GM23338 (cell line): ENCODE measurements around the gene AGAP1.

Source experiments
- CREB1 ChIP-seq: fragments of 250-450 bp; sonication (Bioruptor Pico); IDR thresholded peaks from 2 replicates; pipeline ENCODE4 v1.5.0; 2020; ENCODE audit warnings: low read depth, mild to moderate bottlenecking, moderate library complexity
- EZH2 ChIP-seq: fragments of 200-600 bp; sonication (generic); IDR thresholded peaks from one replicate; pipeline ENCODE4 v1.8.0; 2017; ENCODE audit warnings: antibody characterized with exemption, mild to moderate bottlenecking, low read depth; ENCODE audit not compliant: unreplicated experiment
- EZH2phosphoT487 ChIP-seq: fragments of 200-600 bp; sonication (generic); IDR thresholded peaks from one replicate; pipeline ENCODE4 v1.8.1; 2018; ENCODE audit warnings: antibody characterized with exemption; ENCODE audit not compliant: unreplicated experiment
- JUNB ChIP-seq: IDR thresholded peaks from one replicate; pipeline ENCODE4 v1.6.1; 2016; ENCODE audit warnings: antibody characterized with exemption; ENCODE audit not compliant: unreplicated experiment
- POLR2AphosphoS5 ChIP-seq: IDR thresholded peaks from 2 replicates; pipeline ENCODE4 v1.6.1; 2016; ENCODE audit warnings: antibody characterized with exemption, low read depth
- STAT1 ChIP-seq: IDR thresholded peaks from one replicate; pipeline ENCODE4 v1.6.1; 2016; ENCODE audit warnings: antibody characterized with exemption; ENCODE audit not compliant: unreplicated experiment
- ZNF114 ChIP-seq: fragments of 250-450 bp; sonication (Bioruptor Pico); IDR thresholded peaks from 2 replicates; pipeline ENCODE4 v1.5.0; 2020; ENCODE audit warnings: mild to moderate bottlenecking, moderate library complexity
- ZNF331 ChIP-seq: fragments of 250-450 bp; sonication (Bioruptor Pico); IDR thresholded peaks from 2 replicates; pipeline ENCODE4 v1.5.0; 2020; ENCODE audit warnings: low read depth, mild to moderate bottlenecking, moderate library complexity
- TF ChIP-seq, protein P1 (sequence below), 2 experiments: fragments of 200-600 bp in 1 of 2; sonication (generic) in 1 of 2; conservative IDR thresholded peaks; 2 replicates each; pipeline versions ENCODE4 v1.5.1 to v1.6.1; 2016 to 2017; ENCODE audit warnings: antibody characterized with exemption in 2 of 2, low read depth in 2 of 2, mild to moderate bottlenecking in 2 of 2, moderate library complexity in 1 of 2
- TF ChIP-seq, protein P2 (sequence below): IDR thresholded peaks from one replicate; pipeline ENCODE4 v1.6.1; 2018; ENCODE audit warnings: antibody characterized with exemption; ENCODE audit not compliant: unreplicated experiment
- TF ChIP-seq, protein P3 (sequence below): fragments of 250-450 bp; sonication (Bioruptor Pico); IDR thresholded peaks from 2 replicates; pipeline ENCODE4 v1.5.0; 2020; ENCODE audit warnings: mild to moderate bottlenecking, moderate library complexity

DNA sequence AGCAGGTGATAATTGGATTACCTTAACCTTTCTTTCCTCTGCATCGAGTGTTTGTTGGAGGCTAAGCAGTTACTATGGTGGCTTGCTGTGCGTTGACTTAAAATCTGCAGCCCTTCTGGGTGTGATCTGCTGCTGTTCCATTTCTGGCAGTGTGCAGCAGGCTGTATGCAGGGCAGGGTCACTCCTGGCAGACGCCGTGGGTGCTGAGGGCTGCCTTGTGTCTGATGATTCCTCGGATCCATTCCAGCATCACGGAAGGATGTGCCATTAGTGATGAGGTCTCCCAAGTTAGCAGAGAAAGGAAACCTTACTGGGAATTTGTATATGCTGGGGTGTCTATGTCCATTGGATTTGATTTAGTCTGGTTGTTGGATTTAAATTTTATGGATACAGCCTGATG, 310.8 kb downstream of the AGAP1 start:
- TF ChIP-seq POLR2AphosphoS5: no peak
- TF ChIP-seq, protein P1, sequence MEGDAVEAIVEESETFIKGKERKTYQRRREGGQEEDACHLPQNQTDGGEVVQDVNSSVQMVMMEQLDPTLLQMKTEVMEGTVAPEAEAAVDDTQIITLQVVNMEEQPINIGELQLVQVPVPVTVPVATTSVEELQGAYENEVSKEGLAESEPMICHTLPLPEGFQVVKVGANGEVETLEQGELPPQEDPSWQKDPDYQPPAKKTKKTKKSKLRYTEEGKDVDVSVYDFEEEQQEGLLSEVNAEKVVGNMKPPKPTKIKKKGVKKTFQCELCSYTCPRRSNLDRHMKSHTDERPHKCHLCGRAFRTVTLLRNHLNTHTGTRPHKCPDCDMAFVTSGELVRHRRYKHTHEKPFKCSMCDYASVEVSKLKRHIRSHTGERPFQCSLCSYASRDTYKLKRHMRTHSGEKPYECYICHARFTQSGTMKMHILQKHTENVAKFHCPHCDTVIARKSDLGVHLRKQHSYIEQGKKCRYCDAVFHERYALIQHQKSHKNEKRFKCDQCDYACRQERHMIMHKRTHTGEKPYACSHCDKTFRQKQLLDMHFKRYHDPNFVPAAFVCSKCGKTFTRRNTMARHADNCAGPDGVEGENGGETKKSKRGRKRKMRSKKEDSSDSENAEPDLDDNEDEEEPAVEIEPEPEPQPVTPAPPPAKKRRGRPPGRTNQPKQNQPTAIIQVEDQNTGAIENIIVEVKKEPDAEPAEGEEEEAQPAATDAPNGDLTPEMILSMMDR (conservative IDR thresholded peaks at IDR 0.05; ENCODE audit: low read depth in 2 of 2): no peak
- TF ChIP-seq EZH2: no peak
- TF ChIP-seq ZNF331 (CRISPR knock-in tag): no peak
- TF ChIP-seq CREB1: no peak
- TF ChIP-seq, protein P2, sequence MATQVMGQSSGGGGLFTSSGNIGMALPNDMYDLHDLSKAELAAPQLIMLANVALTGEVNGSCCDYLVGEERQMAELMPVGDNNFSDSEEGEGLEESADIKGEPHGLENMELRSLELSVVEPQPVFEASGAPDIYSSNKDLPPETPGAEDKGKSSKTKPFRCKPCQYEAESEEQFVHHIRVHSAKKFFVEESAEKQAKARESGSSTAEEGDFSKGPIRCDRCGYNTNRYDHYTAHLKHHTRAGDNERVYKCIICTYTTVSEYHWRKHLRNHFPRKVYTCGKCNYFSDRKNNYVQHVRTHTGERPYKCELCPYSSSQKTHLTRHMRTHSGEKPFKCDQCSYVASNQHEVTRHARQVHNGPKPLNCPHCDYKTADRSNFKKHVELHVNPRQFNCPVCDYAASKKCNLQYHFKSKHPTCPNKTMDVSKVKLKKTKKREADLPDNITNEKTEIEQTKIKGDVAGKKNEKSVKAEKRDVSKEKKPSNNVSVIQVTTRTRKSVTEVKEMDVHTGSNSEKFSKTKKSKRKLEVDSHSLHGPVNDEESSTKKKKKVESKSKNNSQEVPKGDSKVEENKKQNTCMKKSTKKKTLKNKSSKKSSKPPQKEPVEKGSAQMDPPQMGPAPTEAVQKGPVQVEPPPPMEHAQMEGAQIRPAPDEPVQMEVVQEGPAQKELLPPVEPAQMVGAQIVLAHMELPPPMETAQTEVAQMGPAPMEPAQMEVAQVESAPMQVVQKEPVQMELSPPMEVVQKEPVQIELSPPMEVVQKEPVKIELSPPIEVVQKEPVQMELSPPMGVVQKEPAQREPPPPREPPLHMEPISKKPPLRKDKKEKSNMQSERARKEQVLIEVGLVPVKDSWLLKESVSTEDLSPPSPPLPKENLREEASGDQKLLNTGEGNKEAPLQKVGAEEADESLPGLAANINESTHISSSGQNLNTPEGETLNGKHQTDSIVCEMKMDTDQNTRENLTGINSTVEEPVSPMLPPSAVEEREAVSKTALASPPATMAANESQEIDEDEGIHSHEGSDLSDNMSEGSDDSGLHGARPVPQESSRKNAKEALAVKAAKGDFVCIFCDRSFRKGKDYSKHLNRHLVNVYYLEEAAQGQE: no peak
- no peak for TF ChIP-seq EZH2phosphoT487
- TF ChIP-seq ZNF114 (CRISPR knock-in tag): no peak
- no peak for TF ChIP-seq JUNB
- TF ChIP-seq, protein P3, sequence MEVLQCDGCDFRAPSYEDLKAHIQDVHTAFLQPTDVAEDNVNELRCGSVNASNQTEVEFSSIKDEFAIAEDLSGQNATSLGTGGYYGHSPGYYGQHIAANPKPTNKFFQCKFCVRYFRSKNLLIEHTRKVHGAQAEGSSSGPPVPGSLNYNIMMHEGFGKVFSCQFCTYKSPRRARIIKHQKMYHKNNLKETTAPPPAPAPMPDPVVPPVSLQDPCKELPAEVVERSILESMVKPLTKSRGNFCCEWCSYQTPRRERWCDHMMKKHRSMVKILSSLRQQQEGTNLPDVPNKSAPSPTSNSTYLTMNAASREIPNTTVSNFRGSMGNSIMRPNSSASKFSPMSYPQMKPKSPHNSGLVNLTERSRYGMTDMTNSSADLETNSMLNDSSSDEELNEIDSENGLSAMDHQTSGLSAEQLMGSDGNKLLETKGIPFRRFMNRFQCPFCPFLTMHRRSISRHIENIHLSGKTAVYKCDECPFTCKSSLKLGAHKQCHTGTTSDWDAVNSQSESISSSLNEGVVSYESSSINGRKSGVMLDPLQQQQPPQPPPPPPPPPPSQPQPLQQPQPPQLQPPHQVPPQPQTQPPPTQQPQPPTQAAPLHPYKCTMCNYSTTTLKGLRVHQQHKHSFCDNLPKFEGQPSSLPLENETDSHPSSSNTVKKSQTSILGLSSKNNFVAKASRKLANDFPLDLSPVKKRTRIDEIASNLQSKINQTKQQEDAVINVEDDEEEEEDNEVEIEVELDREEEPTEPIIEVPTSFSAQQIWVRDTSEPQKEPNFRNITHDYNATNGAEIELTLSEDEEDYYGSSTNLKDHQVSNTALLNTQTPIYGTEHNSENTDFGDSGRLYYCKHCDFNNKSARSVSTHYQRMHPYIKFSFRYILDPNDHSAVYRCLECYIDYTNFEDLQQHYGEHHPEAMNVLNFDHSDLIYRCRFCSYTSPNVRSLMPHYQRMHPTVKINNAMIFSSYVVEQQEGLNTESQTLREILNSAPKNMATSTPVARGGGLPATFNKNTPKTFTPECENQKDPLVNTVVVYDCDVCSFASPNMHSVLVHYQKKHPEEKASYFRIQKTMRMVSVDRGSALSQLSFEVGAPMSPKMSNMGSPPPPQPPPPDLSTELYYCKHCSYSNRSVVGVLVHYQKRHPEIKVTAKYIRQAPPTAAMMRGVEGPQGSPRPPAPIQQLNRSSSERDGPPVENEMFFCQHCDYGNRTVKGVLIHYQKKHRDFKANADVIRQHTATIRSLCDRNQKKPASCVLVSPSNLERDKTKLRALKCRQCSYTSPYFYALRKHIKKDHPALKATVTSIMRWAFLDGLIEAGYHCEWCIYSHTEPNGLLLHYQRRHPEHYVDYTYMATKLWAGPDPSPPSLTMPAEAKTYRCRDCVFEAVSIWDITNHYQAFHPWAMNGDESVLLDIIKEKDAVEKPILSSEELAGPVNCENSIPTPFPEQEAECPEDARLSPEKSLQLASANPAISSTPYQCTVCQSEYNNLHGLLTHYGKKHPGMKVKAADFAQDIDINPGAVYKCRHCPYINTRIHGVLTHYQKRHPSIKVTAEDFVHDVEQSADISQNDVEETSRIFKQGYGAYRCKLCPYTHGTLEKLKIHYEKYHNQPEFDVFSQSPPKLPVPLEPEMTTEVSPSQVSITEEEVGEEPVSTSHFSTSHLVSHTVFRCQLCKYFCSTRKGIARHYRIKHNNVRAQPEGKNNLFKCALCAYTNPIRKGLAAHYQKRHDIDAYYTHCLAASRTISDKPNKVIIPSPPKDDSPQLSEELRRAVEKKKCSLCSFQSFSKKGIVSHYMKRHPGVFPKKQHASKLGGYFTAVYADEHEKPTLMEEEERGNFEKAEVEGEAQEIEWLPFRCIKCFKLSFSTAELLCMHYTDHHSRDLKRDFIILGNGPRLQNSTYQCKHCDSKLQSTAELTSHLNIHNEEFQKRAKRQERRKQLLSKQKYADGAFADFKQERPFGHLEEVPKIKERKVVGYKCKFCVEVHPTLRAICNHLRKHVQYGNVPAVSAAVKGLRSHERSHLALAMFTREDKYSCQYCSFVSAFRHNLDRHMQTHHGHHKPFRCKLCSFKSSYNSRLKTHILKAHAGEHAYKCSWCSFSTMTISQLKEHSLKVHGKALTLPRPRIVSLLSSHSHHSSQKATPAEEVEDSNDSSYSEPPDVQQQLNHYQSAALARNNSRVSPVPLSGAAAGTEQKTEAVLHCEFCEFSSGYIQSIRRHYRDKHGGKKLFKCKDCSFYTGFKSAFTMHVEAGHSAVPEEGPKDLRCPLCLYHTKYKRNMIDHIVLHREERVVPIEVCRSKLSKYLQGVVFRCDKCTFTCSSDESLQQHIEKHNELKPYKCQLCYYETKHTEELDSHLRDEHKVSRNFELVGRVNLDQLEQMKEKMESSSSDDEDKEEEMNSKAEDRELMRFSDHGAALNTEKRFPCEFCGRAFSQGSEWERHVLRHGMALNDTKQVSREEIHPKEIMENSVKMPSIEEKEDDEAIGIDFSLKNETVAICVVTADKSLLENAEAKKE: no peak
- TF ChIP-seq STAT1: no peak
